HFFc6 (cell line): ENCODE measurements around the gene SNRNP27. TPM values are rescaled to one million over a fixed set of nuclear protein-coding genes. Genes with fewer than 3 reads are reported as not detected.

ENCODE experiments used
- DNase-seq: peaks from one replicate; pipeline ENCODE4 v3.0.0-alpha.2; 2018
- H3K27ac Mint-ChIP-seq: 2 replicates; pipeline ENCODE4 v1.8.0; 2020; ENCODE audit warnings: mild to moderate bottlenecking, mixed read lengths
- H3K27me3 Mint-ChIP-seq: 2 replicates; pipeline ENCODE4 v1.8.0; 2021; ENCODE audit warnings: mild to moderate bottlenecking, moderate library complexity, mixed read lengths; ENCODE audit not compliant: insufficient read depth
- H3K36me3 Mint-ChIP-seq: 2 replicates; pipeline ENCODE4 v1.8.0; 2021; ENCODE audit warnings: low read depth, mixed read lengths
- H3K4me1 Mint-ChIP-seq: 2 replicates; pipeline ENCODE4 v1.8.0; 2020; ENCODE audit warnings: low read depth, mixed read lengths
- H3K4me3 Mint-ChIP-seq: 2 replicates; pipeline ENCODE4 v1.8.0; 2020; ENCODE audit warnings: mild to moderate bottlenecking, moderate library complexity, mixed read lengths
- H3K9me3 Mint-ChIP-seq: 2 replicates; pipeline ENCODE4 v1.8.0; 2020; ENCODE audit warnings: mild to moderate bottlenecking, mixed read lengths
- CTCF ChIP-seq: fragments of 200-600 bp; sonication (generic); IDR thresholded peaks from 2 replicates; pipeline ENCODE4 v1.5.0; 2021; ENCODE audit warnings: antibody characterized with exemption, mild to moderate bottlenecking
- total RNA-seq, 6 experiments: library from RNA; stranded (reverse); fragmentation: NEBNext Ultra II Directional; extraction: Animal tissue kit (Norgen Biotek cat#: 25700); gene quantifications; 2 replicates in 1 of 6; 3 replicates in 5 of 6; pipeline ENCODE4 v1.2.3, GENCODE V29; 2021

SNRNP27 gene
- total RNA-seq, 6 experiments from 2014 or later = 46.4 to 62.0 (median 55.7) TPM

GRCh38 chr2:69933254-69933828 lies 39.6 kb downstream of the SNRNP27 start:
- Mint-ChIP-seq H3K27ac (peak overlapping the region; percentile 96), H3K9me3 (no peaks in the 10 kb centered on the region), H3K36me3 (peaks cover 27% of the 10 kb centered on the region), H3K4me3 (0 out of 2 replicates have a peak overlapping the region, but pooled peaks have one; percentile 83), H3K4me1 (peaks cover 57% of the 10 kb centered on the region), H3K27me3 (no peaks in the 10 kb centered on the region; the same call in 1 of the 2 replicates)
- TF ChIP-seq CTCF = no peak
- DNase-seq = no peak

GRCh38 chr2:69933839-69934613 lies 40.3 kb downstream of the SNRNP27 start:
- Mint-ChIP-seq H3K4me3 (peak overlapping the region; percentile 83), H3K27me3 (no peaks in the 10 kb centered on the region; the same call in 1 of the 2 replicates), H3K4me1 (peaks cover 57% of the 10 kb centered on the region), H3K27ac (peak overlapping the region; percentile 96), H3K36me3 (peaks cover 34% of the 10 kb centered on the region), H3K9me3 (no peaks in the 10 kb centered on the region)
- TF ChIP-seq CTCF = no peak
- DNase-seq = peak; percentile 82

GRCh38 chr2:69934614-69934908 lies 40.8 kb downstream of the SNRNP27 start:
- H3K36me3 Mint-ChIP-seq = peaks cover 37% of the 10 kb centered on the region
- H3K4me3 Mint-ChIP-seq = peak overlapping the region; percentile 83
- H3K27ac Mint-ChIP-seq = peak overlapping the region; percentile 96

GRCh38 chr2:69935011-69935410 lies 41.3 kb downstream of the SNRNP27 start:
- Mint-ChIP-seq H3K4me1 (peaks cover 57% of the 10 kb centered on the region), H3K36me3 (peaks cover 40% of the 10 kb centered on the region), H3K27ac (peak overlapping the region; percentile 96), H3K27me3 (no peaks in the 10 kb centered on the region; the same call in 1 of the 2 replicates), H3K4me3 (peak overlapping the region; percentile 83; the same call in 1 of the 2 replicates), H3K9me3 (no peaks in the 10 kb centered on the region)
- no peak for TF ChIP-seq CTCF
- DNase-seq = no peak

More at GRCh38 chr2:69934614-69934908, 40.8 kb downstream of the SNRNP27 start:
- TF ChIP-seq CTCF = no peak
- Mint-ChIP-seq H3K9me3 (no peaks in the 10 kb centered on the region), H3K27me3 (no peaks in the 10 kb centered on the region; the same call in 1 of the 2 replicates), H3K4me1 (peaks cover 57% of the 10 kb centered on the region)
- DNase-seq = no peak

- no peak overlapping the region for H3K4me3 Mint-ChIP-seq
- no peak overlapping the region for H3K27ac Mint-ChIP-seq
- no peak for TF ChIP-seq CTCF
Observed at GRCh38 chr2:69936906-69937305, 43.1 kb downstream of the SNRNP27 start.

More at GRCh38 chr2:69936906-69937305, 43.1 kb downstream of the SNRNP27 start:
- Mint-ChIP-seq H3K36me3 (peaks cover 43% of the 10 kb centered on the region), H3K4me1 (peaks cover 50% of the 10 kb centered on the region), H3K27me3 (no peaks in the 10 kb centered on the region; the same call in none of the 2 replicates), H3K9me3 (no peaks in the 10 kb centered on the region)
- DNase-seq = no peak
